C4-2B (cell line): Measurements from ENCODE around the gene IFNA8.

Experiments used
- H3K27ac ChIP-seq: fragments of 450-650 bp; 2 replicates; pipeline ENCODE4 v1.5.1; 2017
- CTCF ChIP-seq: fragments of 450-650 bp; conservative IDR thresholded peaks from 2 replicates; pipeline ENCODE4 v1.5.1; 2017; ENCODE audit warnings: mild to moderate bottlenecking
- ZFX ChIP-seq: fragments of 450-650 bp; IDR thresholded peaks from 2 replicates; pipeline ENCODE4 v1.6.1; 2017

Gene IFNA8

GRCh38 chr9:21452681-21453080 lies 43.8 kb downstream of the IFNA8 start:
- no peak for TF ChIP-seq ZFX
- no peak for TF ChIP-seq CTCF
- no peak overlapping the region for H3K27ac ChIP-seq

- H3K27ac ChIP-seq, result no peak overlapping the region
- no peak for TF ChIP-seq ZFX
- no peak for TF ChIP-seq CTCF
Measured at GRCh38 chr9:21454149-21454548, 45.2 kb downstream of the IFNA8 start.

- TF ChIP-seq ZFX (no peak), CTCF (peak; percentile 72)
- H3K27ac ChIP-seq, result no peak overlapping the region
Measured at GRCh38 chr9:21455320-21455719, 46.4 kb downstream of the IFNA8 start.
